Kasumi-1 (cell line): ENCODE data around the gene TRAPPC3.
A peak's percentile ranks its signal among the peaks of the same experiment; 100 is the strongest.

Experiments used
- DNase-seq, 2 experiments: peaks; one replicate each; lab custom pipeline; 2025; lab: John Stamatoyannopoulos, UW

The TRAPPC3 gene

DNA sequence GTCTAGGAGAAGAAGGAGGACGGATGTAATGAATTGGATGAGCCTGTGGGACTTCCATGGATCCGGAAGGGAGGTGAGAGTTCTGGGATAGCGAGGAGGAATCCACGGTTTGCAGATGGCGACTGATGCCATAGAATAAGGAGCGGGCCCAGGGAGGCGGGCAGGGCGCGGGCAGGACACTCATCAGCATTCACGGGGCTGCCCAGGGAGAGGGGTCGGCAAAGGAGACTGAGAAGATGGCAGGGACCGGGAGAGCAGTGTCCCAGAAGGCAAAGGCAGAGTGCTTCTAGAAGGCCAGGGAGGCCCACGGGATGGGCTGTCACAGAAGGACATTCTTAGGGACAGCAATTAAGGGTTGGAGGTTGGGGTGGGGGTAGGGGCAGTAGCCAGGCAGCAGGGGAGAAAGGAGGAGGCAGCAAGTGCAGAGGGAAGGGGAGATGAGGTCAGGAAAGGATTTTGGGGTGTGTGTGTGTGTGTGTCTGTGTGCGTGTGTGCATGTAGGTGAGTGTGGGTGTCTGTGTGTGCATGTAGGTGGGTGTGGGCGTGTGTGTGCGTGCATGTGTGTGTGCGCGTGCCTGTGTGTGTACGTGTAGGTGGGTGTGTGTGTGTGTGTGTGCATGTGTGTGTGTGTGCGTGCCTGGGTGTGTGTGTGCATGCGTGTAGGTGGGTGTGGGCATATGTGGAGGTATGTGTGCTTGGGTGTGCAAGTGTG is 23.1 kb downstream of the TRAPPC3 start:
- DNase-seq: no peak

DNA sequence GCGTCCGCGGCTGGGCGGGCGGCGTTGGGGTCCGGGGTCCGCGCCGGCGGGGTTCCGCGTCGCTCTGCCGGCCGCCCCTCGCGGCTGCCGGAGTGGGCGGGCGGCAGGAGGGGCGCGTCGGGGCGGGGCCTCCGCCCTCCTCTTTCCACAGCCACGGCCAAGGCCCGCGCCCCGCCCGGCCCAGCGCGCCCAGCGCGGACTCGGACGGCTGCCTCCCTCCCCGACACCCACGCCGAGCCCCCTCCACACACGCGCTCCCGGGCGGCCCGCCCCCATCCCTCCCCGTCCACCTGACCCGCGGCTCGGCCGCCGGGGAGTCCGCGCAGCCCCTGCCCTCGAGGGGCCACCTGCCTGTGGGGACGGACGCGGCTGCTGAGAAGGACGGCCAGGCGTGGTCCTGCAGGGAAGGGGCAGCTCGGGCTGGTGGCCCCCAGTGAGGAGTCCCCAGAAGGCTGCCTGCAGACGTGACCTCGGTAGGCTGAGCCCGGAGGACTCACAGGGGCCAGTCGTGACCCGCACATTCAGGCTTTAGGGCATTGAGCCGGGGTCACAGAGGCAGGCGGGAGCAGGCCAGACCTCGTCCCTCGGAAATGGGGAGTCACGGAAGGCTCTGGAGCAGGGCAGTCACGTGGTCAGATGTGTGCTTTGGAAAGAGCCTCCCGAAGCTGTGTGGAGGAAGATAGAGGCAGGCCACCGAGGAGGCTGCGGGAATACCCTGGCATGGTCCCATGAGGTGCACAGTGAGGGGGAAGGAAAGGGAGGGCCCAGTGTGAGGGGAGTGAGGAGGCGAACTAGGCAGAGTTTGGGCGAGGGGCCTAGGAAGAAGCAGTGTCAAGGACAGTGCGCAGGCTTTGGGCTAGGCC is 23.9 kb downstream of the TRAPPC3 start, which contains the start of gene COL8A2:
Gene COL8A2 (minus strand): TSS at position 94 of the 863 bp plus-strand sequence. CDS start 24,980 bp downstream, outside the sequence.
- DNase-seq: no peak

DNA sequence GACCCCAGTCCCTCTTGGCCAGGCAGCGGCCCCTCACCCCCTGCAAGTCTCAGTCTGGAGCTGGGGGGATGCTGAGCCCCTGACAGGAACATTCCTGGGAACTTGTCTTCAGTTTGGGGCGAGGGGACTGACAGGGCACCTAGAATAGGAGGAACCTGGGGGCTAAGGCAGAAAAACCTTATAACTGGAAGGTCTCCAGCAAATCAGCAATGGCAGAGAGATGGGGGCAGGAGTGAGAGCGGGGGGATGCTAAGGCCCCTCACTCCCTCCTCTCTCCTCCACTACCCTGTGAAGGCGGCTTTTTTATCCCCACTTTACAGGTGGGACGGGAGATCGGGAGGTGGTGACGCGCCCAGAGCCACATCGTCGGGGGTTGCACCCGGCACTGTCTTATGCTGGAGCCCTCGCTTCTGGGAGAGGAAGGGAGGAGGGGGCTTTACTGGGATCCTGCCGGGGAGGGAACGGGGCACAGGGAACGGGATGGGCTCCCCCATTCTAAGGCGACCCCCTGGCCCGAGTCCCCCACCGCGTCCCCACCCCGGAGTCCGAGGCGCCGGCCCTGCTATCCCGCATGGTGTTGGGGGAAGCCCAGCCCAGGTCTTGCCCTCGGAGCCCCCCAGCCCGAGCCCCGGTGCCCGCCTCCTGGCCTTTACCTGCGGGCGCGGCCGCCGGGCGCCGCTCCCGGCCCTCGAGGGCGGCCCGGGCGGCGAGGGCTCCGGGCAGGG is 24.7 kb downstream of the TRAPPC3 start:
- DNase-seq: no peak

DNA sequence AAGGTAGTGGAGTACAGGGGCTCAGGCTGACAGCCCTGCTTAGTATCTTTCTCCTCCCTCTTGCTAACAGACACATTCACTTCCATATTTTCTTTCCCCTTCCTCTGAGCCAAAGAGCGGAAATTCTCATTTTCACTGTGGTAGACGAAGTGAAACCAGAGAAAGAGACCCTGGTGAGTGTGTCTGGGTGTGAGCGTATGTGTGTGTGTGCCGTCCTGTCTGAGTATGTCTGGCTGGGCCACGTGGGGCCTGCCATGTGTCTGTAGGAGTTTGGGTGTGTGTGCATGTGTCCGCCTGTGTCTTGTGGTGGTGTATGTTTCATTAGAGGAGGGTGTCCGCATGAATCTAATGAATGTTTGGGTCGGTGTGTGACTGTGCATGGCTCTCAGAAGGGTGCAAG is 25.9 kb downstream of the TRAPPC3 start:
- no peak for DNase-seq

DNA sequence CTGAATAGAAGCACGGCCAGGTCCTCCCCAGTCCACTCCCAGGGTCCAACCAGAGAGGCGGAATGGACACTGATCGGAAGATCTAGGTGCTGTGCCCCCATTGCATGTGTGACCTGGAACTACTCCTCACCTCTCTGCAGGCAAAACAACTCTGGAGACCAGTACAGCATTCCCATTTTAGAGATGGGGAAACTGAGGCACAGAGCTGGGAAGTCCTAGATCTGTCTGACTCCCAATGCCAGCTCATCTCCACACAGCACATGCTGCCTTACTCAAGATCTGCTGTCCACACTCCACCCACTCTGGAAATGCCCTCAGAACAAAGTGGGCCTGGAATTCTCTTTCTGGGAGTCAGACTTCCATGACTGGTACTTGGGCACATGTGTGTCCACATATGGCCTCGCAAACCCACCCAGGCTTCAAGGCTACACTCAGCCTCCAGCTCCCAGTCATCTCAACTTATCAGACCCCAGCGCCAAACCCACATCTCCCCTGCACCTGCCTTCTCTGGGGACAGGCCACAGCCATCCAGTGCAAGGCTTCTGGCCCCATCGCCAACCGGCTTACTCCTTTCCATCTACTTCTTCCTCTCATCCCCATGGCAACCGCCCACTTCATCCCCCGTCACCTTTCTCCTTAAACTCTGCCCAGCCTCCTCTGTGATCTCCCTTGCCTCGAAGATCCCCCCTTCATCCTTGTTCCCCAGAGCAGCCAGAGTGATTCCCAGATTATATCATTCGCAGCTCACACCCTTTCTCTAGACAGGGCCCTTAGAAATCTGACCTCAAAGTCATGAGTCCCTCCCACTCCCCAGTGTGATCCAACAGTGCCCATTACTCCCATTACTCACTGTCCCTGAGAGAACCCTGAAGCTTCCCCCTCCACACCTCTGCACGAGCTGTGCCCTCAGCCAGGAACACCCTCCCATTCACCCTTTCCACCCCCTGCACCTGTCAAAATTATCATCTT is 26.9 kb downstream of the TRAPPC3 start:
- no peak for DNase-seq

DNA sequence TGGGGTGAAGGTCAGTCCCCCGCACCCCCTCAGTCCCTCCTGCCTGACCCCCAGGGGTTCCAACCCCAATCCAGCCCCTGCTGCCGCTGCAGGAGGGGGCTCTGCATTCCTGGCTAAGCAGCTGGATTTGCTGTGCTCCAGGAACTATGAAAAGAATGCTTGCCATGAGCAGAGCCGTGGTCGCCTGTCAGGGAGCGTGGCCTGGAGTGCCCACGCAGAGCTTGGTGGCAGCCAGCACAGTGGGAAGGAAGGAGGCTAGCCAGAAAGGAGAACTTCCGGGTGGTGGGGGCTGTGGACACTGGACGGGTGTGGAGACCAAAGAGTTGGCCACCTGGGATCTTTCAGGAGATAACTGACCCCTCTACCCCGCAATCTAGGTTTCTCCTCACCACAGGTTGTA is 29.8 kb downstream of the TRAPPC3 start:
- DNase-seq: no peak

DNA sequence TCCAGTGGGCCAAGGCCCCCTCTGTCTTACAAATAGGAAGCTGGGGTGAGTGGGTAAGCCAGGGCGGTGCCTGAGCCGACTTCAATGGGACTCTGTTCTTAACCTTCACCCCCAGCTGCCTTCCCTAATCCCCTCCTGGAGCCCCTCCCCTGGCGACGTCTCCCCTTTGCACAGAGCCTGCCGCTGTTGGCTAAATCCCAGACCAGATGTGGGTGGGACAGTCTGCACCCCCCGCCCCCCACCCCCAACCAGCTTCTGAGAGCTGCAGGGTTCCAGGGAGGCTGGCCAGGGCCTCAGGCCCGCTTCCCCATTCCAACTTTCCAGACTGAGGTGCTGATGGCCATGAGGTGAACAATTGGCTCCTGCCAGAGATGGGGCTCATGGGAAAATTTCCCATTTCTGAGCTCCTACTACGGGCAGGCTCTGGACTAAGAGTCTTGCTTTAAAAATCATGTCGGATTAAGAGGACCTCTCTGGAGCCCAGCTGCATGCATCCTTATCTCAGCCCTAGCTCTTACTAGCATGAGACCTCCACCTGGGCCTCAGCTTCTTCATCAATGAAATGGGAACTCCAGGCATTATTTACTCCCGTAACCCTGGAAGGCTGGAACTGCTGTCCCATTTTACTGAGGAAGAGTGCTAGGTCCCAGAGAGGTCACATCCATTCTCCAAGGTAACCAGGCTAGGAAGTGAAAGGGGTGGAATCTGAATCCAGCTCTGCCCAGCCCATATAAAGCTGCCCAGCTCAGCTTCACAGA is 30.7 kb downstream of the TRAPPC3 start:
- no peak for DNase-seq

DNA sequence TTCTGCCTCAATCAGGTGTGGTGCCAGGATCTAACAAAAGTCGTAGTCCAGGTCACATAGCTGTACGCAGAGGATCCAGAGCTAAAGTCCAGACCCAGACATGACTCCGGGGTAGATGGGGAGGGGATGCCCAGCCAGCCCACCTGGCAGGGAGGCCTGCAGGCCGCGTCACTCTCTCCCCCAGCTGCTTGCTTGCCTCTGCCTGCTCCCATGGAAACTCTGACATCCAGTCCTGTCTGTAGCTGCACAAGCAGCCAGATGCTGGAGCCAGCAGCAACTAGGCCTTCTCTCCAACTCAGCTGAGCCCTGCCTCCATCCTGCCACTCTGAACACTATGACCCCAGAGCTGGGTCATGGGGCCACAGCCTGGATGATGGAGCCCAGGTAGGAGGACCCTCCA is 32.4 kb downstream of the TRAPPC3 start:
- no peak for DNase-seq

DNA sequence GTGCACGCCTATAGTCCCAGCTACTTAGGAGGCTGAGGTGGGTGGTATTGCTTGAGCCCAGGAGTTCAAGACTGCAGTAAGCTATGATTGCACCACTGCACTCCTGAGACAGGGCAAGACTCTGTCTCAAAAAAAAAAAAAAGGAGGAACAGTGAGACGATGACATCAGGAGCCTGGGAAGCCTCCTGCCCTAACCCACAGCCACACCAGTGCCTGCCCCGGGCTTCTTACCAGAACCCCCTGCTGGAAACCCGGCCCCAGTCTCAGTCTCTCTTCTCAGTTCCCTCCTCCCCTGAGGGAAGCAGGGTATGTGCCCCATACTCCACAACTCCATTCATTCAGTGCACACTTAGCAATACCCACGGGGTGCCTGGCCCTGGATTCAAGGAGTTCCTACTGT is 33.4 kb downstream of the TRAPPC3 start:
- no peak for DNase-seq

DNA sequence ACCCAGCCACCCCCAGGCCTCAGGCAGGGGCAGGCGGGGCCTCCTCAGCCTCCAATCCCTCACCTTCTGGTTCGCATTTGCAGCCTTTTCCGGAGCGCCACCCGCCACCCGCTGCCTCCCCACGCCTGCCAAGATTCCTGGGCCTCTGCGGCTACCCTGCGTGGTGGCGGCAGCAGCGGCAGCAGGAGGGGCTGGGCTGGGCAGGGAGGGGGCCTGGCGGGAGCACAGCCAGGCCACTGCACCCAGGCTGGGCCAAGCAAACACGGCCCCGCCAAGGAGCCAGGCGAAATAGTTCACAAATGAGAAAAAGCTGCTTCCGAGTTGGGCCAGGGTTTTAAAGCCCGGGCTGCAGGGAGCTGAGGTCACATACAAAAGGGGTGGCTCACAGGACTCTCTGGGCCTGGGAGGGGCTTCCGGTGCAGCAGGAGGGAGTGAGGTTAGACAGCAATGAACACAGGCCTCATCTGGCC is 34.1 kb downstream of the TRAPPC3 start:
- DNase-seq: no peak

DNA sequence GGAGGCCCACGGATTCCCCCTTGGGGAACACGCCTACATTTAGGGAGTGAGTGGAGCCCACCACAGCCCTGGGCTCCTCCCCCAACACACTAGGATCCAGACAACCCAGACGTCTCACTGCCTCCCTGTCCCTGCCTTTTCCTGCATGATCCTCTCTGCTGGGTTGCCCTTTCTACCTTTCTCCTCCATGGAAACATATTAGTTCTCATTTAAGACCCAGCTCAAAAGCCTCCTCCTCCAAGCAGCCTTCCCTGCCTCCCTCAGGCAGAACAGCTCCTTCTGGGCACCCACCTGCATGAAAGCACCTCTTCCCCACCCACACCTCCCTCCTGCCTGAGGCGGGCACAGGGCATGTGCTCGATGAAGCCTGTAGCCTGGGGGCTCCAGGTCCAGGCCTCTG is 34.9 kb downstream of the TRAPPC3 start:
- DNase-seq: no peak

DNA sequence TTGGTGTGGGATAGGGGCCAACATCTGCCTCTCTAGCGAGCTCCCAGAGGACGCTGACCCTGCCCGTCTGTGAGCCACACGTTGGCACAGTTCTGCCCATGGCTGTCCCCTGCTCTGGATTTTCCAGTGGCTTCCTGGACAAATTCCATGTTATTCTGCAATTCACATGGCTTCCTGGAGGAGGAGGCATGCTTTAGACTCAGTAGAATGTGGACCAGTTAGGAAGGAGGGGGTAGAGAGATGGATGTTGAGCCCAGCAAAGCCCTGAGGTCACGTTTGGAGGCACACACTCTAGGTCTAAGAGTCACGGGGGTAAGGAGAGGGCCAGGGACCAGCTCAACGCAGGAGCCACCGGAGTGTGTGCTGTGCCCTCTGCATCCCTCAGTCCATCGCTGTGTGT is 36.5 kb downstream of the TRAPPC3 start:
- no peak for DNase-seq

DNA sequence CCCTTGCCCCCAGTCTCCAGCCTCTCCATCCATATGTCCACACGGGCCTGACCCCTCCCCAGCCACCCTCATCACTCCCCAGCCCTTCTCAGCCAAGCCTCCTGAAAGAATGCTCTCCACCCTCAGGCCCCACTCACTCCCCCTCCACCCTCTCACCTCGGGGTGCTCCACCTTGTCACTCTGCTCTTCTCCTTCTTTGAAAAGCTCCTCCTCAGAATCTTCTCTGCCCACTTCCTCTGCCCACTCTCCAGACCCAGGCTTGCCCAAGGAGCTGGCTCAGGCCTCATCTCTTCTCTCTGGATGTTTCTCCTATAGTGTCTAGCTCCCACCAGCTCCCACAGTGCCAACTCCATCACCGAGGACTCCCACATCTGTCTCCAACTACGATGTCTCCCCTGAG is 38.1 kb downstream of the TRAPPC3 start:
- no peak for DNase-seq

DNA sequence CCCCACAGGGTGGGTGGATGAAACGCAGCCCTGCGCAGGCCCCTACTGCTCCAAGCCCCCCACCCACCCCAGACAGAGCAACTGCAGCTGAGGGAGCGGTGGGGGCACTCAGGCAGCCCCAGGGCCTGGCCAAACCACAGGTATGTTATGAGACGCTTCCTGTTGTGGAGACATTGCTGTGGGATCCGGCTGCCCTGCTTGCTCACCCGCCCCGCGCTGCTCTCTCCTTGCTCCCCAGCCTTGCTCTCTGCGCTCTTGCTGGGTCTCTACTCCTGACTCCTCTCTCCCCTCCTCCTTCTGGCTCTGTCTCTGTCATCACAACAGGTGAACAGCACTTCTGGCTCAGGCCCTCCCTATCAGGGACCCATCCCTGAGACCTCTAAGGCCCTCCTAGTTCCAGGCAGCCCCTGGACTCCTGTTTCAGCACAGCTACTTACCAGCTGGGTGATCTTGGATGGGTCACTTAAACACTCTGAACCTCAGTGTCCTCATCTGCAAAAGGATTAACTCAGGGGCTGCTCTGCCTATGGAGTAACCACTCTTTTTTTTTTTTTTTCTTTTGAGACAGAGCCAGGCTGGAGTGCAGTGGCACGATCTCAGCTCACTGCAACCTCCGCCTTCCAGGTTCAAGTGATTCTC is 40.1 kb downstream of the TRAPPC3 start:
- DNase-seq: no peak

DNA sequence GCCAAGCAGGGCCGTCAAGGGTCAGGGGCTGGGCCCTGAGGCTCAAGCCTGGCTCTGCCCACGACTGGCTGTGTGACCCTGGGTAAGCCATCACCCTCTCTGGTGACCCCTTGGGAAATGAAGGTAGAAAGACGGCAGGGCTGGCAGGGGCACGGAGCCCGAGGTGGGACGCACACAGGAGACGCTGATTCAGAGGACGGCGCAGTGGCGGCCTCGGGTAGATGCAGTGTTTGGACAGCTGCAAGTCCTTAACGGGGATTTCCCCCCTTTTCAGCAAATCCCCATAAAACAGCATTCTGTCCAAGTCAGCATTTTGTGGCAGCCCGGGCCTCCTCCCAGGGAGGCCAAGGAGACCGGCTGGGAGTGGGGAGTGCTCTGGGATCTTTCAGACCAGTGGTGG is 41.0 kb downstream of the TRAPPC3 start:
- no peak for DNase-seq

DNA sequence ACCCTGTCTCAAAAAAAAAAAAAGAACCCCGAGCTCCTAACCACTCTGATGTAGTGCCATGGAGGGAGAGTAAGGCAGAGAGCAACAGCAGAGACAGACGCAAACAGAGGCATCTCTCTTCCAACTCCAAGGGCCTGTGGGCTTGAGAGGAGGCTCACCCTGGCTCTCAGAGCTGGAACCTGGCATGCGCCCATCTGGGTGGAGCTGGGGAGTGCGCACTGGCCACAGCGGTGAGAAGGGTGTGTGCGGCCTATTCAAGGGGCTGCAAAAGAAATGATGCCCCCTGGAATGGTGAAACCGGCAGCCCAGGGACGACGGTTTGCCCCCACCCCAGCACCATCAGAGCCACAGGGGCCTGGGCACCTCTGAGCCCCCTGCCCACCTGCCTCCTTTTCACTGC is 41.9 kb downstream of the TRAPPC3 start:
- DNase-seq: no peak

DNA sequence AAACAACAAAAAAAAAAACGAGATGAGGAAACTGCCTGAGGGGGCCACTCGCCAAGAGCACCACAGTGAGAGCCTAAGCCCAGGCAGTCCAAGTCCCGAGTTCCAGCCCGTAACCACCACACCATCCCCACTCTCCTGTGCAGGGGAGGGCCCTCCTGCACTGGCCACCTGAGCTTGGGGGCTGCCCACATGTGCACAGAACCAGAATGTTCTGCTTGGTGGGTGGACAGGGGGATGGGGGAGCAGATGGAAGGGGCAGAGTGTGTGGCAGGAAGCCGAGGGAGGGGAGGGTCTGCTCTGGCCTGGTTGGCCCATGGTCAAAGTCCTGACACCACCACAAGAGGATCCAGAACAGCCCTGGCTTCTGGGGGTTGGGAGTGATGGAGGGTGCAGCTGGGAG is 43.0 kb downstream of the TRAPPC3 start:
- no peak for DNase-seq

DNA sequence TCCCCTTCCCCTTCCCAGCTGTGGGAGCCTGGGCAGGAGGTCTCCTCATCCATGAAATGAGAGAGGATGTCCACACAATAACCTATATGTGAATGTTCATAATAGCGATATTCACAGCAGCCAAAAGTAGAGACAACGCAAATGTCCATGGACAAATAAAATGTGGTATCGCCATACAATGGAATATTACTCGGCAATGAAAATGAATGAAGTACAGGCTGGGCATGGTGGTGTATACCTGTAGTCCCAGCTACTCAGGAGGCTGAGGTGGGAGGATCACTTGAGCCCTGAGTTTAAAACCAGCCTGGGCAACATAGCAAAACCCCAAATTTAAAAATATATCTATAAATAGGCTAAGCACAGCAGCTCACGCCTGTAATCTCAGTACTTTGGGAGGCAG is 47.7 kb downstream of the TRAPPC3 start:
- DNase-seq: no peak

DNA sequence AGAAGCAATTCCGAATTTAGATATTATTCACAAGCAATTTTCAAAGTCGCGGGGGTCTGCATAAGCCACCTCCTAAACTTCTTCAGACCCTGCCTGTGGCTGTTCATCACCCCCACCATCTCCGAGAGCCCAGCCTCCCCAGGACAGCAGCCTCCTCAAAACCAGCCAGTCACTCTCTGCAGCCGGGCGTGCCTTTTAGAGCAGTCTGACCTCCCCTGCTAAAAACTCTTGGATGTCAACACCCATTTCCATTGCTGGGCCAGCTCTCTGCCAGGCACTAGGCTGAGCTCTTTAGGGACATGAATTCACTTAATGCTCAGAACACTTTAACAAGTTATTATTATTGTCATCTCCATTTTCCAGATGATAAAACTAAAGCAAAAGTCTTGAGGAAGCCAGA is 48.9 kb downstream of the TRAPPC3 start:
- DNase-seq: no peak

DNA sequence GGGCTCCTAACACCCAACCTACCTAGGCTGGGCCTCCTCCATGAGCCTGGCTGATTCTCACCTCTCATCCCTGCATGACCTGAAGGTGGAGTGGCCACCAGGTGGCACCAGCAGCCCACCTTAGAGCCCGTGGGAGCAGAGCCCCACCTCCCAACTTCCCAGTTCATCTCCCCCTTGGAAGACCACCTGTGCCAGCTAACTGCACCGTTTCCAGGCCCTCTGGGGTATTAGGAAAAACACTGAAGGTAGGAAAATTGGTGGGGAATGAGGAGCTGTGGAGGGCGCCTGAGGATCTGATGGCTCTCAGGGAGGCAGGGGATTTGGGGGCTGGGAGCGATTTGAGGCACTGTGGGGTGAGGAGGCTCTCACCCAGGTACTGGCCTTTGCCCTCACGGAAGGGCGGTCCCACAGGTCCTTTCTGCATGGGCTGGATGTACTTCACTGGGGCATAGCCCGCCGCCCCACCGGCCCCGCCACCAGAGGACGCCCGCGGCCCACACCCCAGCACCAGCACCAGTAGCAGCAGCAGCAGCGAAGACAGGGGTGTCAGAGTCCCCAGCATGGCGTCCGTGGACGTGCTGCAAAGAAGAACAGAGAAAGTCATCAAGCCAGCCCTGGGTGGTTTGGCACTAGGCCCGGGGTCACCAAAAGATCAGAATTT is 49.5 kb downstream of the TRAPPC3 start:
- peak; percentile 52 to 55 for DNase-seq
